Activated T-cell treated with anti-CD3 and anti-CD28 coated beads, Interleukin-2, amount 50 U/mL, for 72 hours (primary cell): ENCODE results near the gene ST3GAL6. TPM values are rescaled to one million over a fixed set of nuclear protein-coding genes. Genes with fewer than 3 reads are reported as not detected.
A peak's percentile ranks its signal among the peaks of the same experiment; 100 is the strongest.

Experiments
- ATAC-seq, 2 donors: fragments of 150-1000 bp; cut with Tn5 transposase; replicated peaks in 1 of 2; 2 replicates each; pipeline ENCODE4 v1.10.0; 2021; ENCODE audit warnings: moderate library complexity in 2 of 2, mild to moderate bottlenecking in 1 of 2
- DNase-seq, 2 donors: peaks; one replicate each; pipeline ENCODE4 v3.0.0; 2021 to 2022; ENCODE audit warnings: mixed read lengths in 1 of 2
- H3K27ac Mint-ChIP-seq: one replicate; pipeline ENCODE4 v1.8.0; 2022; ENCODE audit warnings: mild to moderate bottlenecking, moderate library complexity, mixed read lengths
- H3K27me3 Mint-ChIP-seq: one replicate; pipeline ENCODE4 v1.8.0; 2022; ENCODE audit warnings: low read depth, mixed read lengths
- H3K36me3 Mint-ChIP-seq, 2 donors: one replicate each; pipeline ENCODE4 v1.8.0; 2022; ENCODE audit warnings: mixed read lengths in 2 of 2, mild to moderate bottlenecking in 1 of 2; ENCODE audit not compliant: insufficient read depth in 2 of 2
- H3K4me1 Mint-ChIP-seq: one replicate; pipeline ENCODE4 v1.8.0; 2022; ENCODE audit warnings: low read depth, mixed read lengths
- H3K4me3 Mint-ChIP-seq, 2 donors: one replicate each; pipeline ENCODE4 v1.8.0; 2022; ENCODE audit warnings: mild to moderate bottlenecking in 2 of 2, mixed read lengths in 2 of 2, moderate library complexity in 2 of 2
- H3K9me3 Mint-ChIP-seq, 2 donors: one replicate each; pipeline ENCODE4 v1.8.0; 2022; ENCODE audit warnings: mixed read lengths in 2 of 2
- total RNA-seq, 2 donors: library from RNA; stranded (reverse); gene quantifications; one replicate each; pipeline ENCODE4 v1.2.3, GENCODE V29; 2022

The ST3GAL6 gene
- total RNA-seq, result 1 to 10 TPM in 1 of 2 donors, under 1 TPM in 1; 0.07 to 1.5 TPM

DNA sequence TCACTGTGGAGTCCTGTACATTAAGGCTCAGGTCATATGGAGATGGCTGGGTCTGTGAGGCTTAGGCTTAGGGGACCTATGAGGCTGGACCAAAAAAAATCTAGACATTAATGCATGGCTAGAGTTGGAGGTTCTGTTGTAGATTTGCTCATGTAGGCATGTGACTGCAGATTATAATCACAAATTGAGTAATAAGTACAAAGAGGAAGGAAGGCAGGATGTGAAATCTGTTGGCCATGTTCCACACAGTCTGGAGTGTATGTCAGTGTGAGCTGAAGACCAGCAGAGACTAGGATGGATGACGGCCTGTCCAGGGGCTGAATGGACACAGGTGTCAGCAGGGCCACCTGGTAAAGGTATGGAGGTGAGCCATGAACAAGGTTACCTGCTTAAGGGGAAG, at the start of gene ST3GAL6:
Gene ST3GAL6, plus strand, starts transcription at position 265 of the 400 bp plus-strand sequence. CDS start 5,101 bp downstream, outside the sequence.
- DNase-seq, result no peak
- Mint-ChIP-seq H3K27ac (no peak within 1 kb of the TSS), H3K4me1 (peaks cover 5% of the 10 kb centered on the region), H3K36me3 (no peaks in the 10 kb centered on the region), H3K4me3 (no peak within 1 kb of the TSS), H3K9me3 (no peaks in the 10 kb centered on the region), H3K27me3 (peaks cover 18% of the 10 kb centered on the region)
- no peak for ATAC-seq

- H3K4me3 Mint-ChIP-seq, result no peak overlapping the region
- no peaks in the 10 kb centered on the region for H3K27me3 Mint-ChIP-seq
- no peaks in the 10 kb centered on the region for H3K4me1 Mint-ChIP-seq
- H3K9me3 Mint-ChIP-seq, result no peaks in the 10 kb centered on the region
- no peak overlapping the region for H3K27ac Mint-ChIP-seq
- no peak for DNase-seq
- ATAC-seq, result no peak
- no peaks in the 10 kb centered on the region for H3K36me3 Mint-ChIP-seq
These were observed 49.2 kb upstream of the ST3GAL6 start for GRCh38 chr3:98713984-98714383.

GRCh38 chr3:98717584-98717983, 45.6 kb upstream of the ST3GAL6 start:
- no peak for ATAC-seq
- no peaks in the 10 kb centered on the region for H3K27me3 Mint-ChIP-seq
- H3K4me1 Mint-ChIP-seq, result no peaks in the 10 kb centered on the region
- no peaks in the 10 kb centered on the region for H3K36me3 Mint-ChIP-seq
- no peak overlapping the region for H3K27ac Mint-ChIP-seq
- no peaks in the 10 kb centered on the region for H3K9me3 Mint-ChIP-seq
- H3K4me3 Mint-ChIP-seq, result no peak overlapping the region
- DNase-seq, result no peak

DNA sequence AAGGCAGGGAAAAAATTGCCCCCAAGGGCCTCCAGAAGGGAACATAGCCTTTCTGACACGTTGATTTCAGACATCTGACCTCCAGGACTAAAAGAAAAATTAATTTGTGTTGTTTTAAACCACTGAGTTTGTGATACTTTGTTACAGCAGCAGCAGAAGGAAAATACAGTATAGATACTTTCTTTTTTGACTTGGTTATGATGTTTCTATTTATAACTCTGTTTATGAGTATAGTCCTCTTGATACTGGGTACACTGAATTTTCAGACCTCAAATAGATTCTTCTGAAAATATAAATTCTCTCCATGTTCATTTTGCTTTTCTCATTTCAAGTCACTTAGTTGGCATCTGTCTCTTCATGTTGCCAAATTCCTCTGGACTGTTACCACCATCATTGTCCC, 44.4 kb upstream of the ST3GAL6 start:
- H3K27me3 Mint-ChIP-seq, result no peaks in the 10 kb centered on the region
- no peak overlapping the region for H3K27ac Mint-ChIP-seq
- no peaks in the 10 kb centered on the region for H3K36me3 Mint-ChIP-seq
- H3K4me3 Mint-ChIP-seq, result no peak overlapping the region
- no peak for ATAC-seq
- no peak for DNase-seq
- no peaks in the 10 kb centered on the region for H3K4me1 Mint-ChIP-seq
- no peaks in the 10 kb centered on the region for H3K9me3 Mint-ChIP-seq

GRCh38 chr3:98721776-98722175, 41.4 kb upstream of the ST3GAL6 start:
- Mint-ChIP-seq H3K27me3 (peaks cover 1% of the 10 kb centered on the region), H3K4me3 (no peak overlapping the region), H3K27ac (no peak overlapping the region), H3K9me3 (no peaks in the 10 kb centered on the region), H3K4me1 (no peaks in the 10 kb centered on the region), H3K36me3 (no peaks in the 10 kb centered on the region)
- no peak for DNase-seq
- ATAC-seq, result no peak

GRCh38 chr3:98722389-98722788, 40.8 kb upstream of the ST3GAL6 start:
- no peak overlapping the region for H3K27ac Mint-ChIP-seq
- no peak overlapping the region for H3K4me3 Mint-ChIP-seq
- peaks cover 8% of the 10 kb centered on the region for H3K27me3 Mint-ChIP-seq
- ATAC-seq, result no peak
- no peaks in the 10 kb centered on the region for H3K36me3 Mint-ChIP-seq
- no peaks in the 10 kb centered on the region for H3K4me1 Mint-ChIP-seq
- no peak for DNase-seq
- no peaks in the 10 kb centered on the region for H3K9me3 Mint-ChIP-seq

DNA sequence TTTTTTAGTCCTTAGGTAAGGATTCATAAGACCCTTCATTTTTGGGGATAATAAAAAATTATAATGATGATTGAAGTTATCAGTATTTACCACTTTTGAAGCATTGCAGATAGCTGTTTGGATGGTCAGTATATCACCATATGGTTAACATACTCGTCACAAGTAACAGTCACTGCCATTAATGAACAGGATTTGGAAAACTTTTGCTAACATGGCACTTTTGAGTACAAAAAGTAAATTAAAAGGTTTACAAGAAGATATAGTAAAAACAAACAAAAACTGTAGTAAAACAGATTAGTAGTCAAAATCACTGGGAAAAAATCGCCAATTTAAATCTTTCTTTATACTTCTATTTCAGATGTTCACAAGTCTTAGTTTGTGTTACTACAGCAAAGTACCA, 37.8 kb upstream of the ST3GAL6 start:
- peaks cover 10% of the 10 kb centered on the region for H3K27me3 Mint-ChIP-seq
- H3K27ac Mint-ChIP-seq, result no peak overlapping the region
- DNase-seq (no peak), ATAC-seq (no peak)
- no peak overlapping the region for H3K4me3 Mint-ChIP-seq
- no peaks in the 10 kb centered on the region for H3K36me3 Mint-ChIP-seq
- no peaks in the 10 kb centered on the region for H3K9me3 Mint-ChIP-seq
- H3K4me1 Mint-ChIP-seq, result peaks cover 1% of the 10 kb centered on the region

DNA sequence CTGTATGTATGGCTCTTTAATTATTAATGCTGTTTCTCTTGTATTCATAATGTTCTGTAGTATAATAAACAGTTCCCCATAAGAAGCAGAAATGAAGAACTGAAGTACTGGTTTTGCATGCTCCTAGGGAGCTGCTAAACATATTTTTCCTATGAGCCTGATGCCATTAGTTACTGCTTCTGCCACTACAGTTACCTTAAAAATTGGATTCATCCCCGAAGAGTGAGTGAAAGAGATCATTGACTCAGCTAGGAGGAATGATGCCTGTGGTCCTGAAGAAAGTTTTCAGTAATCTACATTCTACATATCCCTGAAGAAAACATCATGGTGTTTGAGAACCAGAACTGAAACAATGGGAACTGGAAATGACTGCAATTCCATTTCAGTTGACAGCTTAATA, 37.1 kb upstream of the ST3GAL6 start:
- peaks cover 5% of the 10 kb centered on the region for H3K4me1 Mint-ChIP-seq
- ATAC-seq (no peak), DNase-seq (no peak)
- H3K36me3 Mint-ChIP-seq, result no peaks in the 10 kb centered on the region
- H3K27ac Mint-ChIP-seq, result no peak overlapping the region
- H3K9me3 Mint-ChIP-seq, result no peaks in the 10 kb centered on the region
- peaks cover 17% of the 10 kb centered on the region for H3K27me3 Mint-ChIP-seq
- H3K4me3 Mint-ChIP-seq, result no peak overlapping the region

DNA sequence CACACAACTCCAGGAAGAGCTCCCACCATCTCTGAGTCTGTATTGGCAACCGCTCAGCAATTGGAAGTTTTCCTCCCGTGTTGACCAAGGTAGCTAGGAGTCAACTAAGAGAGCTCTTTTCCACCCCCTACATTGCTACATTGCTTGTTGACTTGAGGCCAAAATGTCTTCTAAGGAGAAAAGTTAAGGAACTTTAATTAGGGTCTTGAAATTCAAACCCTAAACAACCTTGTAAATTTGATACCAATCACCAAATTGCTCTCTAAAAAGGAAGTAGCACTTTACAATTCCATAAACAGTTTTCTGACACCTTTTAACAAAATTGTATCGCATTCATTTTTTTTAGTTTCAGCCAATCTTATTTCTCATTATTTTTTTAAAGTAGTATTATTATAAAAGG, 35.5 kb upstream of the ST3GAL6 start:
- H3K27me3 Mint-ChIP-seq, result peaks cover 17% of the 10 kb centered on the region
- H3K9me3 Mint-ChIP-seq, result no peaks in the 10 kb centered on the region
- DNase-seq, result no peak
- ATAC-seq, result no peak
- no peak overlapping the region for H3K4me3 Mint-ChIP-seq
- H3K36me3 Mint-ChIP-seq, result no peaks in the 10 kb centered on the region
- H3K4me1 Mint-ChIP-seq, result peaks cover 5% of the 10 kb centered on the region
- H3K27ac Mint-ChIP-seq, result no peak overlapping the region

DNA sequence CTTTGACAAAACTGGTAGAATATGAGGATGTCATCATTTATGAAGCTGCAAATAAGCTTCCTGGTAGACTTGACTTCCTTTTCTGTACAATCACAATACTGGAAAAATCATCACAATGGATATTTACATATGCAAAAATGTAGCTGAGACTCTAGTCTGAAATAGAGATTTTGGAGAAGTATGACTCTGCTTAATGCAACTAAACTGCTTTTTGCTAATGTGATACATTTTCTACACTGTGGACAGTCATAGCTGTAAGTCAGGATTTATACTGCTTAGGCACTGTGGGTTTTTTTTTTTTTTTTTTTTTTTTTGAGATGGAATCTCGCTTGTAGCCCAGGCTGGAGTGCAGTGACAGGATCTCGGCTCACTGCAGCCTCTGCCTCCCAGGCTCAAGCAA, 34.5 kb upstream of the ST3GAL6 start:
- H3K4me1 Mint-ChIP-seq, result peaks cover 11% of the 10 kb centered on the region
- H3K9me3 Mint-ChIP-seq, result no peaks in the 10 kb centered on the region
- H3K27ac Mint-ChIP-seq, result no peak overlapping the region
- DNase-seq, result no peak
- peaks cover 23% of the 10 kb centered on the region for H3K27me3 Mint-ChIP-seq
- no peaks in the 10 kb centered on the region for H3K36me3 Mint-ChIP-seq
- no peak for ATAC-seq
- H3K4me3 Mint-ChIP-seq, result no peak overlapping the region

- peaks cover 40% of the 10 kb centered on the region for H3K27me3 Mint-ChIP-seq
- no peaks in the 10 kb centered on the region for H3K9me3 Mint-ChIP-seq
- peaks cover 16% of the 10 kb centered on the region for H3K4me1 Mint-ChIP-seq
- ATAC-seq (peak; percentile 73 to 82), DNase-seq (peak; percentile 11 to 37)
- H3K4me3 Mint-ChIP-seq, result peak overlapping the region in 1 of 2 donors; percentile 3
- no peaks in the 10 kb centered on the region for H3K36me3 Mint-ChIP-seq
- no peak overlapping the region for H3K27ac Mint-ChIP-seq
These were observed 32.8 kb upstream of the ST3GAL6 start for GRCh38 chr3:98730338-98730737.

DNA sequence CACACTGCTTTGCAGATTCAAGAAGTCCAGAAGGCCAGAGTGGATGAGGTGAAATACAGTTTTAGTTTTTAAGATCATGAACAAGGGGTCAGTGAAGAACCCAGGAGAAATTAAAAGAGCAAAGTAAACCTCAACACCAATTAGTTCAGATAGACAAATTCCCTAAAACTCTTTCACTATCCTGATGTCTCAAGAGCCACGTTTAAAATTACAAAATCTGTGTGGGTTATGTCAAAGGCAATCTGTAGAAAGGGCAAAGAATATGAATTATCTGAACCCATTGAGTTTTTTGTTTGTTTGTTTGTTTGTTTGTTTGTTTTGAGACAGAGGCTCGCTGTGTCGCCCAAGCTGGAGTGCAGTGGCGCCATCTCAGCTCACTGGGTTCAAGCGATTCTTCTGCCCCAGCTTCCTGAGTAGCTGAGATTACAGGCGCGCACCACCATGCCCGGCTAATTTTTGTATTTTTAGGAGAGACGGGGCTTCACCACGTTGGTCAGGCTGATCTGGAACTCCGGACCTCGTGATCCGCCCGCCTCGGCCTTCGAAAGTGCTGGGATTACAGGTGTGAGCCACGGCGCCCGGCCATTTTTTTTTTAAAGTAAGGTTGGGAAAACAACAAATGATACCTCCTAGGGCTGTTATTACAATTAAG, 32.1 kb upstream of the ST3GAL6 start:
- H3K9me3 Mint-ChIP-seq, result no peaks in the 10 kb centered on the region
- DNase-seq, result no peak
- H3K27me3 Mint-ChIP-seq, result peaks cover 47% of the 10 kb centered on the region
- ATAC-seq, result no peak
- peaks cover 16% of the 10 kb centered on the region for H3K4me1 Mint-ChIP-seq
- H3K36me3 Mint-ChIP-seq, result no peaks in the 10 kb centered on the region
- no peak overlapping the region for H3K27ac Mint-ChIP-seq
- H3K4me3 Mint-ChIP-seq, result peak overlapping the region; percentile 3 to 85

DNA sequence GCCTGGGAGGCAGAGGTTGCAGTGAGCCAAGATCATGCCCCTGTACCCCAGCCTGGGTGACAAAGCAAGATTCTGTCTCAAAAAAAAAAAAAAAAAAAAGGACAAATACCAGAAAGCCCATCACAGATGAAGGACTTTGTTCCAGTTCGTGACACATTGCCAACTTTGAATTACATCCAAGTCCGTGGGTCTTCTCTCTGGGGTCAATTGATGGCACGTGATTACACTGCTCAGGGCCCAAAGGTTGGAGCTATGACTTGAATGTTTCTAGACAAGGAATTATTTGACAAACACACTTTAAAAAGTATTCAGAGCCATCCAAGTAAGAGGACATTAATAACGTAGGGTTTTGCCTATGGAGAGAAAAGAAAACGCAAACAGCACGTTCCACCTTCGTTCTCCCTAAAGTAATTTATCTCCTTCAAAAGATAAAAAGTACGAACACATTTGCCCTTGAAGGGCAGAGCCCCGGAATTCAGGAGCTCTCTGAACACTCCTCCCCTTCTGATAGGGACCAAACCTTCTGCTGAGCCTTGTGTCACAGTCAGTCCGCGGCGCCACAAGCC, 31.3 kb upstream of the ST3GAL6 start:
- DNase-seq, result peak in 1 of 2 donors; percentile 19
- H3K36me3 Mint-ChIP-seq, result no peaks in the 10 kb centered on the region
- H3K4me3 Mint-ChIP-seq, result peak overlapping the region; percentile 85 to 91
- peaks cover 53% of the 10 kb centered on the region for H3K27me3 Mint-ChIP-seq
- H3K27ac Mint-ChIP-seq, result no peak overlapping the region
- ATAC-seq, result peak; percentile 39 to 45
- peaks cover 16% of the 10 kb centered on the region for H3K4me1 Mint-ChIP-seq
- no peaks in the 10 kb centered on the region for H3K9me3 Mint-ChIP-seq
